ENCODE data around the gene MRPS7. TPM values are rescaled to one million over a fixed set of nuclear protein-coding genes. Genes with fewer than 3 reads are reported as not detected.
A peak's percentile ranks its signal among the peaks of the same experiment; 100 is the strongest.

MRPS7 gene
- total and polyA plus RNA-seq, 10 of the 15 experiments (the other 5 are each of a cell fraction or from before 2014, with no cell fraction given) = 88.4 to 217 (median 109) TPM

DNA sequence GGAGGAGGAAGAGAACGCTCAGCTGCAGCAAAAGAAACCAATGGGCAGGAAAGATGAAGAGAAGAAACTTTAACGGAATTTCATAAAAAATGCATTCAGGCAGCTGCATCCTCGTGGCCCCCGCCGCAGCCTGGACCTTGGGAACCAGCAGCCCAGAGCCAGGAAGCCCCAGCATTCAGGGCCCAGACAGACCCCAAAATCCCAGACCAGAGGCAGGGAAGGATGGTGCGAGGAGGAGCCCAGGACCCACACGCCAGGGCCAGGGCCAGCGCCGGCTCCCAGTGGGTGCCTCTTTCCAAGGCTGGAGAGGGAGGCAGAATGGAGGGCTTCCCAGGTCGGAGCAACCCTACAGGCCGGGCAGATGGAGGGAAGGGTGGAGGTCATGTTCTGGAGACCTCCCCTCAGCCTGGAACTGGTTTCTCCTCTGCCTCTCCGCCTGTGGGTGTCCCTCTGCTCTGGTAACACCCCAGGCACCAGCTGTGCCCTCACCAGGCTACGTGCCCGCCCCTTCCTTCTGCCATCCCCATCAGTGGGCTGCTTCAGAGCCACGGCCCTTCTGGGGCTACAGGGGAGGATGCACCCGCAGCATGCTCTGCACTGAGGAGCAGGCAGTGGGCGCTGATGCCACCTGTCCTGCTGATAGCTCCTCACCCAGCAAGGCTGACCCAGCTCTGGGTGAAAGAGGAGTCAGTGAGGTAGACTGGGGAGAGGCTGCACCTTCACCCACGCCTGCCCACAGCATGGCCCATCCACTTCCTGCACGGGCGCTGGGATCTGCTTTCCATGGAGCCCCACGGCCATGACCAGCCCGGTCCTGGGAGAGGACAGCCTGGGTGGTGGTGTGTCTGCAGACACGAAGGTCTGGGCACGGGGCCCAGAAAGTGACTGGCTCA is 10.5 kb downstream of the MRPS7 start (continued):
- TF ChIP-seq POLR2AphosphoS2 (IDR thresholded peaks at IDR 0.05; ENCODE audit: low read depth, low read length) (peak; percentile 22; the same call in 1 of the 2 replicates), TARDBP (IDR thresholded peaks at IDR 0.05; ENCODE audit: borderline replicate concordance) (no peak)
- TF ChIP-seq, protein P1, sequence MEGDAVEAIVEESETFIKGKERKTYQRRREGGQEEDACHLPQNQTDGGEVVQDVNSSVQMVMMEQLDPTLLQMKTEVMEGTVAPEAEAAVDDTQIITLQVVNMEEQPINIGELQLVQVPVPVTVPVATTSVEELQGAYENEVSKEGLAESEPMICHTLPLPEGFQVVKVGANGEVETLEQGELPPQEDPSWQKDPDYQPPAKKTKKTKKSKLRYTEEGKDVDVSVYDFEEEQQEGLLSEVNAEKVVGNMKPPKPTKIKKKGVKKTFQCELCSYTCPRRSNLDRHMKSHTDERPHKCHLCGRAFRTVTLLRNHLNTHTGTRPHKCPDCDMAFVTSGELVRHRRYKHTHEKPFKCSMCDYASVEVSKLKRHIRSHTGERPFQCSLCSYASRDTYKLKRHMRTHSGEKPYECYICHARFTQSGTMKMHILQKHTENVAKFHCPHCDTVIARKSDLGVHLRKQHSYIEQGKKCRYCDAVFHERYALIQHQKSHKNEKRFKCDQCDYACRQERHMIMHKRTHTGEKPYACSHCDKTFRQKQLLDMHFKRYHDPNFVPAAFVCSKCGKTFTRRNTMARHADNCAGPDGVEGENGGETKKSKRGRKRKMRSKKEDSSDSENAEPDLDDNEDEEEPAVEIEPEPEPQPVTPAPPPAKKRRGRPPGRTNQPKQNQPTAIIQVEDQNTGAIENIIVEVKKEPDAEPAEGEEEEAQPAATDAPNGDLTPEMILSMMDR (IDR thresholded peaks at IDR 0.05 in 2 of 3, conservative IDR thresholded peaks at IDR 0.05 in 1 of 3; ENCODE audit: control insufficient read depth in 2 of 3, extremely low read depth in 1 of 3, insufficient read depth in 1 of 3, low read depth in 3 of 3, low read length in 3 of 3) = peak; percentile 8 to 25 (median 12); a peak in 2 of 6 replicates

DNA sequence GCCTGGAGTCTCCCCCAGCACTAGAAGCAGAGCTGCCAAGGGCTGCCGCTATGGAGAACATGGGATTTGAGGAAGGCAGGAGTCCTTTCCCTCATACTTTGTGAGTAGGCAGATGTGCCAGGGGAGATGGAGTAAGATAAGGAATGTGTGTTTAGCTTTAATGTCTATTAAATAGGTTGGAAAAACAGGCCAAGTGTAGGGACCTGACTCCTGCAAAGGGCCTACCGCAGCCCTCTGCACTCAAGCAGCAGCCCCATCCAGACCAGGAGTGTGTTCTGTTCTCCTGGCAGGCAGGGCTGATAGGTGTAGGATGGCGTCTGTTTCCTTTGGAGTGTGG is 11.1 kb downstream of the MRPS7 start:
- H3K36me3 ChIP-seq (ENCODE audit: control insufficient read depth in 2 of 2, insufficient read depth in 2 of 2, low read length in 1 of 2) = peaks cover 14 to 17% of the 10 kb centered on the region in 2 experiments; a peak in 3 of 4 replicates
- H2AFZ ChIP-seq (ENCODE audit: control insufficient read depth, low read depth, low read length) = no peak overlapping the region
- DNase-seq (ENCODE audit: low read depth, low spot score) = no peak
- SMC1A ChIA-PET (ENCODE audit: uncharacterized antibody, unreplicated experiment) = interaction anchor here (1.0 to 2.8 kb wide), 4 partner anchors 12 to 139 kb away, joined by 4 to 7 read pairs (median 5); partner anchors contain the start of gene SLC25A19
- no peaks in the 10 kb centered on the region for H3K9me3 ChIP-seq (replicated peaks; ENCODE audit: control insufficient read depth, insufficient read depth, low read length)
- BruUV-seq (replicated peaks) = no TSS peak
- peaks cover 32% of the 10 kb centered on the region for H3K79me2 ChIP-seq (ENCODE audit: control insufficient read depth, insufficient read depth, low read length)
- H3K27me3 ChIP-seq (replicated peaks in 1 of 2; ENCODE audit: control insufficient read depth in 2 of 2, insufficient read depth in 2 of 2, low read length in 1 of 2) = no peaks in the 10 kb centered on the region
- intact Hi-C loops (cut with micrococcal nuclease; ENCODE audit: unreplicated experiment) = no loop called here
- POLR2A ChIA-PET = interaction anchor here (1.3 to 6.4 kb wide), 4 partner anchors 8 to 129 kb away, joined by 4 to 73 read pairs (median 20); partner anchors contain the start of genes GGA3, MRPS7 and SLC25A19
- no peak for FAIRE-seq
- no peaks in the 10 kb centered on the region for H4K20me1 ChIP-seq (ENCODE audit: control insufficient read depth, insufficient read depth)
- H3K27ac ChIP-seq (ENCODE audit: control insufficient read depth, insufficient read depth) = no peak overlapping the region
- RAD21 ChIA-PET (ENCODE audit: unreplicated experiment) = interaction anchor here (0.8 to 4.8 kb wide), 5 partner anchors 11 to 48 kb away, joined by 3 to 68 read pairs (median 15); partner anchors contain the start of genes GGA3, MRPS7 and SLC25A19
- in situ Hi-C loops (cut with MboI) = loop anchor here (5.0 kb wide), 1 partner anchor 139 kb away; no protein-coding TSS in a partner anchor
- ATAC-seq = no peak
- peak overlapping the region; percentile 70; the same call in 1 of the 2 replicates for H3K4me3 ChIP-seq
- TF ChIP-seq, protein P2, sequence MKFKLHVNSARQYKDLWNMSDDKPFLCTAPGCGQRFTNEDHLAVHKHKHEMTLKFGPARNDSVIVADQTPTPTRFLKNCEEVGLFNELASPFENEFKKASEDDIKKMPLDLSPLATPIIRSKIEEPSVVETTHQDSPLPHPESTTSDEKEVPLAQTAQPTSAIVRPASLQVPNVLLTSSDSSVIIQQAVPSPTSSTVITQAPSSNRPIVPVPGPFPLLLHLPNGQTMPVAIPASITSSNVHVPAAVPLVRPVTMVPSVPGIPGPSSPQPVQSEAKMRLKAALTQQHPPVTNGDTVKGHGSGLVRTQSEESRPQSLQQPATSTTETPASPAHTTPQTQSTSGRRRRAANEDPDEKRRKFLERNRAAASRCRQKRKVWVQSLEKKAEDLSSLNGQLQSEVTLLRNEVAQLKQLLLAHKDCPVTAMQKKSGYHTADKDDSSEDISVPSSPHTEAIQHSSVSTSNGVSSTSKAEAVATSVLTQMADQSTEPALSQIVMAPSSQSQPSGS (IDR thresholded peaks at IDR 0.05; ENCODE audit: low read length) = no peak
- peak overlapping the region; percentile 81 for H3K4me2 ChIP-seq (ENCODE audit: control insufficient read depth, insufficient read depth)
- peak overlapping the region; percentile 90; the same call in 1 of the 2 replicates for H3K9ac ChIP-seq (ENCODE audit: control insufficient read depth, insufficient read depth, low read length)
- H3K4me1 ChIP-seq (ENCODE audit: control insufficient read depth, insufficient read depth, low read length) = peaks cover 24% of the 10 kb centered on the region
- 67% methylated on average over 3 of the region's 3 CpGs for WGBS (ENCODE audit: insufficient coverage, insufficient replicate concordance, low lambda C conversion rate, missing lambda C conversion rate)
- CTCF ChIA-PET = interaction anchor here (0.6 to 5.3 kb wide), 8 partner anchors 11 to 312 kb away, joined by 3 to 58 read pairs (median 6); partner anchors contain the start of genes GGA3, MRPS7 and SLC25A19
